Measurements from ENCODE around the gene ATP1A3.
"Not testable (repeated sequence)": the region's sequence is repeated elsewhere in the genome, so short reads cannot be mapped to it uniquely, and the experiment has no call there.

The ATP1A3 gene

DNA sequence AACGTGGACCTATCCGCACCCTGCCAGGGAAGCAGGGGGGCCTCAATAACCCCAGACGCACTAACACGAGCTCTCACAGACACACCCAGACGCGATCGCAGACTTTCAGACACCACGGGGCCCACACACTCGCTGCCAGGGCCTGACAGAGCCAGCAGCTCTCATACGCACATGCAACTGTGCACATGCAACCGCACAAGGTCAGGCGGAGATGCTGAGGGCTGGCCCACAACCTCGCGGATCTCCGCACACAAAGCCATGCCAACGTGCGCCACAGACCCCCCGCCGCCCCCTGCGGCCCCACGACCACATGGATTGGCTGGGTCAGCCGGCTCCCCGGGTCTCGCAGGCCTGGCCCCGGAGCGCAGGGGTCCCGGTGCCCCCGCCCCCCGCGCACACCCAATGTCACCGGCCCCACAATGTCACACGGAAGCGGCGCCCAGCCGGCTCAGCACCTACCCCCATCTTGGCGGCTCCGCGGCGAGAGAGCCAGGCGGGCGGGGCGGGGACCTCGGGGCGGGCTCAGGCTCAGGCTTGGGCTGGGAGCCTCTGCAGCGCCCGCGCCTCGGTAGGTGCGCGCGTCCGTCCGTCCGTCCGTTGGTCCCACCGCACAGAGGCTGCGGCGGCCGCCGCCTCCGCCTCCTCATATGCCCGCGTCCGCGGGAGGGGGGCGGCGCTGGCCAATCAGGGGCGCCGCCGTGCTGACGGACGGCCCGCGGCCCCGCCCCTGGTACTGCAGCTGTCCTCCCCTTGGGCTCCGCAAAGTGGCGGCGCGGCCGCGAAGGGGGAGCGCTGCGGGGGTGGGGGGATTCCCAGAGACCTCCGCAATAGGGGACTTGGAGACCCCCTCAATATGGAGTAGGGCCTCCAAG is at the start of gene ATP1A3:
ATP1A3 (minus strand) TSS at position 619 of the 872 bp plus-strand sequence; CDS start at position 465, 154 bp downstream.
- no peak for DNase-seq (ENCODE audit: low read depth in 2 of 2)

DNA sequence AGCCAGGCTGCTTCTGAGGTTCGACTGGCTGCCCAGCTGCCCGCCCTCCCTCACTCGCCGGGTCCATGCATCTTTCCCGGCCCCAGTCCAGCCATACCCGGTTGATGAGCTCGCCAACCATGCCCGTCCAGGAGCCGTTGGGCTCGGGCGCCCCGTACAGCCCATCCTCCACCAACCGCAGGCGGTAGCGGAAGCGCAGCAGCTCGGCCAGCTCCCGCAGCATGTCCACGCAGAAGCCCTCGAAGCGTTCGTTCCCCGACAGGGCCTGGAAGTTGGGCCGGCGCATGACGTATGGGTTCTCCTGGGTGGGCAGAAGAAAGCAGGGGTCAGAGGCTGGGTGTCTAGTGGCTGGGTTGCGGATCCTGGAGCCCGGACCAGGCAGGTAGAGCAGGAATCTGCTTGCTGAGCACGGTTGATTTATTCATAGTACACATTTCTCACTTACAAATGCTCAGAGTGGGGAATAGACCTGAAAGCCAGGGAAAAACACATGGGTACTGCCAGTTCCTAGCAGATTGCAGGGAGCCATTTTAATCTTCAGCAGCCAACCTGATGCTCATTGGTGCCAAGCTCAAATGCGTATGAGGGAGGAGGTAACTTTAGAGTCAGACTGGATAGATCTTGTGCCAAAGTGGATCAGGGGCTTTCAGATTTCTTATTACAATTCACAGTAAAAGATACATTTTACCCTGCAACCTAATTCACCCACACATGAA is 48.6 kb upstream of the ATP1A3 start:
- no peak for DNase-seq (ENCODE audit: low read depth in 2 of 2)

DNA sequence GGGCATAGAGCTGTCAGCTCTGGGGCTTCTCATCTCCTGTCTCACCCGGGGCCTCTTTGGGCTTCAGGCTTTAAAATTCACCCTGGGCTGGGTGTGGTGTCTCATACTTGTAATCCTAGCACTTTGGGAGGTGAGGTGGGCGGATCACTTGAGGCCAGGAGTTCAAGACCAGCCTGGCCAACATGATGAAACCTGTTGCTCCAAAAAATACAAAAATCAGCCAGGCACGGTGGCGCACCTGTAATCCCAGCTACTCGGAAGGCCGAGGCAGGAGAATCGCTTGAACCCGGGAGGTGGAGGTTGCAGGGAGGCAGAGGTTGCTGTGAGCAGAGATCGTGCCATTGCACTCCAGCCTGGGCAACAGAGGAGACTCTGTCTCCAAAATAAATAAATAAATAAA is 46.5 kb upstream of the ATP1A3 start:
- DNase-seq (ENCODE audit: low read depth in 2 of 2), result not testable (repeated sequence)

DNA sequence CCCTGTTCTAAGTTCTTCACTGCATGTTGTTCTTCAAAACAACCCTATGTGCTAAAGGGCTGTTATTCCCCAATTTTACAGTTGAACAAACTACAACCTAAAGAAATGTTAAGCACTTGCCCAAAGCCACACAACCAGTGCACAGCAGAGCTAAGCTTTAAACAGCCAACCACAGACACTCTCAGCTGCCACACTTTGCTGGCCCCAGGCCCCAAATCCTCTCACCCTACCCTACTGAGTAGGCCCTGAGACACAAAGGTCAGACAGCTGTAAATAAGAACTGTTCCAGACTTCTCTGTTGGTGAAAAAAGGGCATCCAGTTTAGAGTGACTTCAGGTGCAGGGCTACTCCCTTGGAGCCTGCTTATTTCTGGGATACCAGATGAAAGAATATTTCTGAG is 46.0 kb upstream of the ATP1A3 start:
- DNase-seq (ENCODE audit: low read depth in 2 of 2), result no peak

DNA sequence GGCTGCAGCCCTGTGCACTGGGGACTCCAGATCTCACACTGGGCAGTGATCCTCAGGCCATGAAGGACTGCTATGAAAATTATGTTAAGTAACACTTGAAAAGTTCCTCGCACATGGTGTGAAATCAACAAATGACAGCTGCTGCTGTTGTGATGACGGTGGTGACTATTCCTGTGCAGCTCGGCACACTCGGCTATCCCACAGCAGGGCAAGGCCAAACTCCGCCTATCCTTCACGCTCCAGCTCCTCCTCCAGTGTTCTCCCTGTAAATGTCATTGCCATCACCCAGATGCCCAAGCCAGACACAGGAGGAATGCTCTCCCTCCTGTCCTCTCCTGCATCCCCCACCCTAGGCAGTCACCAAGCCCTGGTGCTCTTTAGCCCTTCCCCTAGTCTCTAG is 44.6 kb upstream of the ATP1A3 start:
- no peak for DNase-seq (ENCODE audit: low read depth in 2 of 2)

DNA sequence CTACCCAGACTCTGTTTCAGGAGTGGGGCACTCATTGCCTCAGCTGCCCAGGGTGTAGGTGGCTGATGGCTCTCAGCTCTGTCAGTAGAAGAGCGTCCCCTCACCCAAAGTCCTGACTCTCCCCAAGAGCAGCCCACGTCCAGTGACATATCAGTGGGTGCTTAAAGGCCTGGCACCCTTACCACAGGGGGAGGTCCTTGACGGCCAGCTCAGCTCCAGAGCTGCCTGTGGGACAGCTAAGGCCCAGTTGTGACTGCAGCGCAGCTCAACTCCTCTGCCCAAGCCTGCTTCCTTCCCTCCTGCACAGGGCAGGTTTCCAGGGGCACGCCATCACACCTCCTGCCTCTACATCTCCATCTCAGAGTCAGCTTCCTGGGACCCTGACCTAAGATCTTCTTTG is 43.6 kb upstream of the ATP1A3 start:
- no peak for DNase-seq (ENCODE audit: low read depth in 2 of 2)

DNA sequence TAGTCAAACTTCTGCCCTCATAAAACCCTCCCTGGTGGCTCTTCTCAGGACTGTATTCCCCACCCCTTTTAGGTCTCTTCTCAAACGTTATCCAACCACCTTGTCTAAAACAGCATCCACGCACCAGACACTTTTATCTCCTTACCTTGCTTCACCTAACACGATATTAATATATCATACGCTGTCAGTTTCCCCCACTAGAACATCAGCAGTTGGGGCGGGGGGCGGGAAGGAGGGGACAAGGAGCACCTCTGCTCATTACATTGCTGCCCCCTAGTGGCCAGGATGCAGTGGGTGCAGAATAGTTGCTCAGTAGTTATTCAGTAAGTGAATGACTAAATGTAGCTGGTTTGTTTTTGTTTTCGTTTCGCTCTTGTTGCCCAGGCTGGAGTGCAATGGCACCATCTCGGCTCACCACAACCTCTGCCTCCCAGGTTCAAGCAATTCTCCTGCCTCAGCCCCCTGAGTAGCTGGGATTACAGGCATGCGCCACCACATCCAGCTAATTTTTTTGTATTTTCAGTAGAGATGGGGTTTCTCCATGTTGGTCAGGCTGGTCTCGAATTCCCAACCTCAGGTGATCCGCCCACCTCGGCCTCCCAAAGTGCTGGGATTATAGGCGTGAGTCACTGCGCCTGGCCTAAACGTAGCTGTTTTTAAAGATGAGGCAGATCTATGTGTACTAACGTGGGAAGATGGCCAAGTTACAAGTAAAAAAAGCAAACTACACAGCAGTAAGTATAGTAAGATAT is 40.8 kb upstream of the ATP1A3 start:
- DNase-seq (ENCODE audit: low read depth in 2 of 2), result peak; percentile 14 to 18

DNA sequence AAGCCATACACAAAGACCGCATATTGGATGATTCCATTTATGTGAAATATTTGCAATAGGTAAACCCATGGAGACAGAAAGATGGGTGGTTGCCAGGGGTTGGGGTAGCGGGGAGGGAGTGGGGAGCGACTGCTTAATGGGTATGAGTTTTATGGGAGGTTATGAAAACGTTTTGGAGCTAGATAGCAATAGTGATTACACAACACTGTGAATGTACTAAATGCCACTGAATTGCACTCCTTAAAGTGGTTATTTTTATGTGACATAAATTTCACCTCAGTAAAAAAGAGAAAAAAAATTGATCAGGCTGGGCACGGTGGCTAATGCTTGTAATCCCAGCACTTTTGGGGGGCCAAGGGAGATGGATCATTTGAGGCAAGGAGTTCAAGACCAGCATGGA is 39.4 kb upstream of the ATP1A3 start:
- DNase-seq (ENCODE audit: low read depth in 2 of 2), result no peak

DNA sequence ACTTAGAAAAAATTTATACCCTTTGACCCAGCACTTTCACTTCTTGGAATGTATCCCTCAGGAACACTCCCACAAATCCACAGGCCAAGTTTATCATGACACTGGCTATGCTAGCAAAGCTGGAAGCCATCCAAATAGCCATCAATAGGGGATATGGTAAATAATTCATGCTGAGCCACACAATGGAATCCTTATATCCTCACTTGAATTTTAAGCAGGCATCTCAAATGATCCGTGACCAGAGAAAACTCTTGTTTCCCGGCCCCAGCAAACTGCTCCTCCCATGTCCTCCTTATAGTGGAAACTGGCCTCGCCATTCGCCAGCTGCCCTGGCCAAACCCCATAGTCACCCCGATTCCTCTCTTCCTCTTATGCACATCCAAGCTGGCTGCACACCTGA is 38.4 kb upstream of the ATP1A3 start:
- no peak for DNase-seq (ENCODE audit: low read depth in 2 of 2)

DNA sequence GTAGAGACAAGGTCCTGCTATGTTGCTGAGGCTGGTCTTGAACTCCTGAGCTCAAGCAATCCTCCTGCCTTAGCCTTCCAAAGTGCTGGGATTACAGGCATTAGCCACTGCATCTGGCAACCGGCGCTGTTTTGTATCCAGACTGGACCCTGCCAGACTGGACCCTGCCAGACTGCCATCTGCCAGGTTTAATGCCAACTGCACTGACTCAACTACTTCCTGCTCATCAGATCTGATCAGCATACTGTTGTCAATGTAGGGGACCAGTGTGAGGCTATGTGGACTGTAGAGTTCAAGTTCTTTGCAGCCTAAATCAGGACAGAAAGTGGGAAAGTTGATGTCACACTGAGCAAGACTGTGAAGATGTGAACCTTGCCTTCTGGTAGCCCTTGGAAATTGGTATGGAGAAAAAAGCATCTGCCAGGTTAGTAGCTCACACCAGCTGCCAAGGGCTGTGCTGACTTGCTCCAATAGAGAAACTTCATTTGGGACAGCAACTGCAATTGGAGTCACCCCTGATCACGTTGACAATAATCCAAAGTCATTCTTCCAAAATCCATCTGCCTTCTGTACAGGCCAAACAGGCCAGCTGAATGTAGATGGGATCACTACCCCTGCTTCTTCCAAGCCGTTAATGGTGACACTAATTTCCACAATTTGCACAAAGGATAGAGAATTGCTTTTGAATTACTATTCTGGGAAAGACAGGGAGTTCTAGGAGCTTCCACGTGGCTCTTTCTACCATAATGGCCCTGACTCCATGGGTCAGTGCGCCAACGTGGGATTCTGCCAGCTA is 36.8 kb upstream of the ATP1A3 start:
- no peak for DNase-seq (ENCODE audit: low read depth in 2 of 2)

DNA sequence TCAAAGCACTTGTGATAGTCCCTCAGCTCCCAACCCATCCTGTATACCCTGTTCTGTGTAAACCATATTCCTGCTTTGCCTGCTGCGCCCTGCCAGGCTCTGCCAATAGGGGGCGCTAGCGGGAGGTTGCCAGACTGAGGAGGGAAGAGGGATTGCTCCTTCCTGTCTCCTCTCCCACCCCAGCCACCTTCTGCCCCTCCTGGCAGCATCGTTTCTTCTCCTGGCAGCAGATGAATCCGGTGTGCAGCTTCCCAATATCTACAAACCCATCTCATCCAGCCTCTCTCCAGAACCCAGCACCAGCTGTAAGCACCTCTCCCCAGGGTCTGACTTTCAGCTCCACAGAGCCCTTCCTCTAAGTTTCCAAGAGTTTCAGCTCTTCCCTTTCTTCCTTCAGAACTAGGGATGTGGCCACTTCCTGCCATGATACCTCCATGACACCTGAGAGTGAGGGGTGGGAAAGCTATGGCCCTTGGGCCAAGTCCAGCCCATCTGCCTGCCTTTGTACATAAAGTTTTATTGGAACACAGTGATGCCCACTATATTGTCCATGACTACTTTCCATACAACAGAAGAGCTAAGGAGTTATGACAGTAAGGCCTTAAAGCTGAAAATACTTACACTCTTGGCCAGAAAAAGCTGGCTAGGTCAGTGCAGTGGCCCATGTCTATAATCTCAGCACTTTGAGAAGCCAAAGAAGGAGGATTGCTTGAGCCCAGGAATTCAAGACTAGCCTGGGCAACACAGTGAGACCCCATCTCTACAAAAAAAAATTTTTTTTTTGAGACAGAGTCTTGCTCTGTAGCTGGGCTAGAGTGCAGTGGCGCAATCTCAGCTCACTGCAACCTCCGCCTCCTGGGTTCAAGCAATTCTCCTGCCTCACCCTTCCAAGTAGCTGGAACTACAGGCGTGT is 34.5 kb upstream of the ATP1A3 start:
- DNase-seq (ENCODE audit: low read depth in 2 of 2), result no peak

DNA sequence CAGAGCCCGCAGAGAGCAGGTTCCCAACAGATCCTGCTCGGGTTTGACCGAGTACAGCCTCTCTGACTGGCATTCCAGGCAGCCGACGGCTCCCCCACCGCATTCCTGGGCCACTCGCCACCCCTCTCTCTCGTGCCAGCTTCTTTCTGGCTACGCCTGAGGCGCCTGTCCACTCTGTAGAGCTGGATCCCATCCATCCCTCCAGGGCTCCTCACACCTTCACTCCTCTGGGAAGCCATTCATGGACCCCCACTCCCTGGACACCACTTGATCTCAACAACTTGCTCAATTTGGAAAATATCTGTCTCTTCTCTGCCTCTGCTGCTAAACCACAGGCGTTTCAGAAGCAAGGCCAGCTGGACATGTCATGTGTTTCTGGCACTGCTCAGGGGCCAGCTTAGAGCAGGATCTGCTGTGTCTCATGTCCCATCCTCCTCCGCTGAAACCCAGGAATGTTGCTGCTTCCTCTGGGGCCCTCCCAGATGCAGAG is 30.6 kb upstream of the ATP1A3 start:
- no peak for DNase-seq (ENCODE audit: low read depth in 2 of 2)

DNA sequence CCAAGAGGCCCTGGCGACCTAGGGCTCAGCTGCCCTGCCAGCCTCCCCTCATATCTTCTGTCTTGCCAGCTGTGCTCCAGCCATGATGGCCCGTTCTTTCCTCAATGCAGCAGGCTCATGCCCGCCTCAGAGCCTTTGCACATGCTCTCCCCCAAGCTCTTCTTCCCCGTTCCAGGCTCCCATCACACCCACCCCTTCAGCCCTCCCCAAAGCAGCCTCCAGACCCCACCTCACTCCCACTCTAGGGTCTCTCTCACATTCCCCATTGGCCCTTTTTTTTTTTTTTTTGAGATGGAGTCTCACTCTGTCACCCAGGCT is 29.9 kb upstream of the ATP1A3 start:
- DNase-seq (ENCODE audit: low read depth in 2 of 2), result no peak

DNA sequence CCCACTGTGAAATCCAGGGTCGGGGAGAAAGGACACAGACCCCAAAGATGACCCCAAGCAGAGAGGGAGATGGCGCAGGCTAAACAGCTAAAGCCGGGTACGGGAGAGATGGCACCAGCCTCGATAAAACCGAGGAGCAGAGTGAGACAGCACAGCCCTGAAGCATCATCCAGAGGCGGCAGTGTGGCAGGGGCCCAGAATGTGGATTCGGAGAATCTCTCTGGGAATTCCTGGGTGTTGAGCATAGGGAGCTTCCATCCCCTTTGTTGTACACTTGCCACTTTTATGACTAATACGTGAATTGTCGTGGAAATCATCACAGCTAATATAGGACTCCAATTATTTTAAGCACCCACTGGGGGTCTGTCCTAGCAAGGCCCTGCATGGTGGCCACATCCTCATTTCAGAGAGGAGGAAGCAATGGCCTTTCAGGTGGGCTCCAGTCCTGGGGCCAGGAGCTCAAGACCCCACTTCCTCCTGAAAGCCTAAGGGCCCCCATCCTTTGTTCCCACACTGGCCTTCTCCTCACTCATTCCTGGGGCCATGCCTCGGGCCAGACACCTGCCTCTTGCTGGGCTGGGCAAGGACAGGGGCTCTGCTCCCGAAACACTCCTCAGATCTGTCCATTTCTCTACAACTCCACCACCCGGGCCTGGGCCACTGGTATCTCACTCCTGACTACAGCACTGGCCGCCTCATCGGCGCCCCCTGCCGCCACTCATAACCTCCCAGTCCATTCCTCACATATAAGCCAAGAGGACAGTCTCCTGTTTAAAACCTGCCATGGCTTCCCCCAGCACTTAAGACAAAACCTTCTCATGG is 29.3 kb upstream of the ATP1A3 start:
- no peak for DNase-seq (ENCODE audit: low read depth in 2 of 2)

DNA sequence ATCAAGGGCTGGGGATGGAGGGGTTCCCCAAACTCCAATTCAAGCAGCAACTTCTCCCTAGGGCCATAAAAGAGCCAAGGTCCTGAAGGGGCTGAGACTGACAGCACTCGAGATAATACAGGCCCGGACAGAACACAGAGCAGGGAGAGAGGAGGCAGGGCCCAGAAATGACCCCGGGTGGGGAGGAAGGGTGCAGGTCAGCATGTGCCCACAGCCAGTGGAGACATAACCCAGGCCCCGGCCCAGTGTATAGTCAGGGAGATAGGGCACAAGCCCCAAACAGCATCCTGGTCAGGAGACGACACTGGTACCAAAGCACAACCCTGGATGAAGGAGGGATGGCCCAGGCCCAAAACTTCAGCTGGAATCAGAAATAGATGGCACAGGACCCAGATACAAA is 28.6 kb upstream of the ATP1A3 start:
- DNase-seq (ENCODE audit: low read depth in 2 of 2), result no peak

DNA sequence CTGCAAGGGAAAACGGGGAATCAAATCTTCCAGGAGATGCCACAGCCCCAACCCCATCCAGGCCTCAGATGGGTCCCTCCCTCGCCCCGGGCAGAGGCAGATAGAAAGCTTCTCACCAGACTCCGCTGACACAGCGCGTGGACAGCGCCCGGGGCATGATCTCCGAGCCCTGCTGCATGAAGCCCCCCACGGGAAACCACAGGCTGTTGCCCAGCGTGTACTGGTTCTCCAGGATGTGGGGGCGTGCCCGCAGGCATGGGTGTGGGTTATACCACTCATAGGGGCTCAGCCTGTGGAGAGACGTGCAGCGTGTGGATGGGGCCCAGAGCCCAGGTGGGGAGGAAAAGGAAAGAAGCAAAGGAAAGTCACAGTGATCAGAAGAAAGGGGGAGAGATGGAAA is 27.2 kb upstream of the ATP1A3 start:
- no peak for DNase-seq (ENCODE audit: low read depth in 2 of 2)

DNA sequence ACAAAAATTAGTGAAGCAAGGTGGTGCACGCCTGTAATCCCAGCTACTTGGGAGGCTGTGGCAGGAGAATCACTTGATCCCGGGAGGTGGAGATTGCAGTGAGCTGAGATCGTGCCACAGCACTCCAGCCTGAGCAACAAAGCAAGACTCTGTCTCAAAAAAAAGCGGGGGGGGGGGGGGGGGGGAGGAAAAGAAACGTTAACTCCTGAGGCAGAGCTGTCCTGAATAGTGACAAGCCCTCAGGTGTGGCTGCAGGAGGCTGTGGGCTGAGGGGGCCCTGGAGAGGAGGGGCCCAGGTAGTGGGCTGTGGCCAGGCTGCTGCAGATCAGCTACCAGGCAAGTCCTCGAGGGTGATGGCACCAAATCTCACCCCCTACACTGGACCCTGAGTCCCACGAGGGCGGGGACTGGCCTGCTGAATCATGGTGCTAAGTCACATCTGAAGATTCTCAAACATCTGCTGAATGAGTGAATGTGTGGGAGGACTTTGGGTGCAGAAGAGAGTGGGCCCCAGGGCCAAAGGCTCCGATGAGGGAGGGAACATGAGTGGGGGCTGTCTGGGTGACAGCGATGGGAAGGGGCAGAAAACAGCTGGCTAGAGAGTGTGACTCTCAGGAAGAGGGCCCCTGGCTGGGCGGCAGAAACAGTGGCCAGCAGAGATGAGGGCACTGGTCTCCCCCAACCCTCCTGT is 24.6 kb upstream of the ATP1A3 start:
- DNase-seq (ENCODE audit: low read depth in 2 of 2), result no peak

DNA sequence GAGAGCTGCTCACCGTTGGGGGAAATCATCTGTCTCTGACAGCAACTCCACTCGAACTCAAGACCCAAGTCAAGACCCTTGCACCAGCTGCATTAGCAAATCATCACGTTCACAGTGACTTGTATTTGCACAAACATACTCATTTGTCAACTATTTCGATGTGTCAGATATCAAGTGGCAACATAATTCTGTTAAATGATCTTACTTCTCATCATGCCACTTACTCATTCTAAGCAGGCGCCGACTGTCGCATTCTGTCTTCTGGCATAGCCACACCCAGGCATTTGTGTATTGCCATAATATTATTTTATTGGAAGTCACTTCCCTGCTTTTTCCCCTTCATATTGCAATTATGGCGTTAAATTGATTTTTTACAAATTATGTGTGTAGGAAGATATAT is 23.0 kb upstream of the ATP1A3 start:
- no peak for DNase-seq (ENCODE audit: low read depth in 2 of 2)

DNA sequence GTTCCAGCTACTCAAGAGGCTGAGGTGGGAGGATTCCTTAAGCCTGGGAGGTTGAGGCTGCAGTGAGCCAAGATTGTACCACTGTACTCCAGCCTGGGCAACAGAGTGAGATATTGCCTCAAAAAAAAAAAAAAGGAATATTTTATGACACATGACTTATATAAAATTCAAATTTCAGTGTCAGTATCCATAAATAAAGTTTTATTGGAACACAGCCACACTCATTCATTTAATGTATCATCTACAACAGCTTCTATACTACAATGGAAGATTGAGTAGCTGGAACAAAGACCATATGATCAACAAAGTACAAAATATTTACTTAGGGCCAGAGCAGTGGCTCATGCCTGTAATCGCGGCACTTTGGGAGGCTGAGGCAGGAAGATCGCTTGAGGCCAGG is 18.7 kb upstream of the ATP1A3 start:
- not testable (repeated sequence) for DNase-seq (ENCODE audit: low read depth in 2 of 2)

All from fibroblast of skin of left biceps (primary cell).